Esophagus muscularis mucosa (tissue), 4 donors: ENCODE results near the gene SPG11. TPM values are rescaled to one million over a fixed set of nuclear protein-coding genes. Genes with fewer than 3 reads are reported as not detected.
"Not testable (repeated sequence)": the region's sequence is repeated elsewhere in the genome, so short reads cannot be mapped to it uniquely, and the experiment has no call there.

Source experiments
- DNase-seq: peaks from one replicate; pipeline ENCODE4 v3.0.0-alpha.2; 2017; ENCODE audit errors: extremely low spot score
- H3K27ac ChIP-seq, 4 donors: fragments of 200-600 bp; sonication (generic); replicated peaks in 1 of 4; 1 replicate in 3 of 4; 2 replicates in 1 of 4; pipeline ENCODE4 v1.5.1; 2016 to 2019; ENCODE audit warnings: mild to moderate bottlenecking in 1 of 4
- H3K27me3 ChIP-seq, 4 donors: fragments of 200-600 bp; sonication (generic); one replicate each; pipeline versions ENCODE4 v1.5.1 to v1.6.0; 2016 to 2019
- H3K36me3 ChIP-seq, 4 donors: fragments of 200-600 bp; sonication (generic); one replicate each; pipeline ENCODE4 v1.5.1; 2016 to 2019
- H3K4me1 ChIP-seq, 4 donors: fragments of 200-600 bp; sonication (generic); one replicate each; pipeline ENCODE4 v1.5.1; 2016 to 2019
- H3K4me3 ChIP-seq, 4 donors: fragments of 200-600 bp; sonication (generic); 1 replicate in 2 of 4; 2 replicates in 2 of 4; pipeline ENCODE4 v1.5.1; 2016 to 2019; ENCODE audit warnings: mild to moderate bottlenecking in 4 of 4, moderate library complexity in 1 of 4
- H3K9me3 ChIP-seq, 4 donors: fragments of 200-600 bp; sonication (generic); 1 replicate in 3 of 4; 2 replicates in 1 of 4; pipeline ENCODE4 v1.5.1; 2016 to 2019
- EP300 ChIP-seq: sonication (generic); formaldehyde crosslinking; IDR thresholded peaks from one replicate; pipeline ENCODE4 v1.6.1; 2017; ENCODE audit warnings: antibody characterized with exemption
- POLR2A ChIP-seq: fragments of 450-650 bp; IDR thresholded peaks from one replicate; pipeline ENCODE4 v1.6.1; 2017; ENCODE audit warnings: antibody characterized with exemption, moderate library complexity, mild to moderate bottlenecking, low read depth
- POLR2AphosphoS5 ChIP-seq, 2 donors: sonication (generic); formaldehyde crosslinking; IDR thresholded peaks; one replicate each; pipeline ENCODE4 v1.6.1; 2017; ENCODE audit warnings: antibody characterized with exemption in 2 of 2
- WGBS: methylation state at CpG from one replicate; pipeline ENCODE4 v1.1.5; 2018; 5-methylcytosine and 5-hydroxymethylcytosine counted together
- intact Hi-C: fragments of 100-400 bp; cut with DNase I; formaldehyde crosslinking; loops from one replicate; pipeline ENCODE4 v1.15.1; 2023
- total RNA-seq, 4 donors: library from RNA; depleted of rRNA; stranded (reverse); fragments of >200 nt; gene quantifications; one replicate each; pipeline versions ENCODE4 v1.1.0 to v1.2.1, GENCODE V29; 2016
- TF ChIP-seq, protein P1 (sequence below), 3 experiments: fragments of 200-600 bp in 2 of 3; fragments of 450-650 bp in 1 of 3; sonication (generic) in 2 of 3; IDR thresholded peaks; one replicate each; pipeline ENCODE4 v1.5.1; 2017 to 2019; ENCODE audit warnings: antibody characterized with exemption in 3 of 3, mild to moderate bottlenecking in 2 of 3, moderate library complexity in 1 of 3

The SPG11 gene
- total RNA-seq, 4 donors from 2014 or later = 40.4 to 80.6 (median 55.2) TPM

- Histone ChIP-seq H3K4me3 (no peak overlapping the region), H3K36me3 (no peaks in the 10 kb centered on the region), H3K9me3 (peaks cover 0 to 3% (median under 1%) of the 10 kb centered on the region in 4 donors), H3K4me1 (no peaks in the 10 kb centered on the region), H3K27ac (no peak overlapping the region), H3K27me3 (no peaks in the 10 kb centered on the region)
- DNase-seq = no peak
- intact Hi-C loops = no loop called here
- 86% methylated on average over 4 of the region's 4 CpGs for WGBS
- TF ChIP-seq POLR2AphosphoS5 (IDR thresholded peaks at IDR 0.05) = no peak
- no peak for TF ChIP-seq POLR2A
- TF ChIP-seq EP300 = no peak
- TF ChIP-seq, protein P1, sequence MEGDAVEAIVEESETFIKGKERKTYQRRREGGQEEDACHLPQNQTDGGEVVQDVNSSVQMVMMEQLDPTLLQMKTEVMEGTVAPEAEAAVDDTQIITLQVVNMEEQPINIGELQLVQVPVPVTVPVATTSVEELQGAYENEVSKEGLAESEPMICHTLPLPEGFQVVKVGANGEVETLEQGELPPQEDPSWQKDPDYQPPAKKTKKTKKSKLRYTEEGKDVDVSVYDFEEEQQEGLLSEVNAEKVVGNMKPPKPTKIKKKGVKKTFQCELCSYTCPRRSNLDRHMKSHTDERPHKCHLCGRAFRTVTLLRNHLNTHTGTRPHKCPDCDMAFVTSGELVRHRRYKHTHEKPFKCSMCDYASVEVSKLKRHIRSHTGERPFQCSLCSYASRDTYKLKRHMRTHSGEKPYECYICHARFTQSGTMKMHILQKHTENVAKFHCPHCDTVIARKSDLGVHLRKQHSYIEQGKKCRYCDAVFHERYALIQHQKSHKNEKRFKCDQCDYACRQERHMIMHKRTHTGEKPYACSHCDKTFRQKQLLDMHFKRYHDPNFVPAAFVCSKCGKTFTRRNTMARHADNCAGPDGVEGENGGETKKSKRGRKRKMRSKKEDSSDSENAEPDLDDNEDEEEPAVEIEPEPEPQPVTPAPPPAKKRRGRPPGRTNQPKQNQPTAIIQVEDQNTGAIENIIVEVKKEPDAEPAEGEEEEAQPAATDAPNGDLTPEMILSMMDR (IDR thresholded peaks at IDR 0.05) = no peak
Observed at GRCh38 chr15:44694416-44694815, 31.0 kb upstream of the SPG11 start.

GRCh38 chr15:44692659-44693058, 29.2 kb upstream of the SPG11 start:
- DNase-seq = no peak
- H3K27ac ChIP-seq = no peak overlapping the region
- no peaks in the 10 kb centered on the region for H3K4me1 ChIP-seq
- H3K27me3 ChIP-seq = no peaks in the 10 kb centered on the region
- H3K9me3 ChIP-seq = no peaks in the 10 kb centered on the region
- no peaks in the 10 kb centered on the region for H3K36me3 ChIP-seq
- TF ChIP-seq EP300 = no peak
- TF ChIP-seq, protein P1 (IDR thresholded peaks at IDR 0.05) = no peak
- no peak for TF ChIP-seq POLR2A
- no peak for TF ChIP-seq POLR2AphosphoS5 (IDR thresholded peaks at IDR 0.05)
- intact Hi-C loops = no loop called here
- H3K4me3 ChIP-seq = no peak overlapping the region
- 80% methylated on average over 1 of the region's 1 CpG for WGBS

DNA sequence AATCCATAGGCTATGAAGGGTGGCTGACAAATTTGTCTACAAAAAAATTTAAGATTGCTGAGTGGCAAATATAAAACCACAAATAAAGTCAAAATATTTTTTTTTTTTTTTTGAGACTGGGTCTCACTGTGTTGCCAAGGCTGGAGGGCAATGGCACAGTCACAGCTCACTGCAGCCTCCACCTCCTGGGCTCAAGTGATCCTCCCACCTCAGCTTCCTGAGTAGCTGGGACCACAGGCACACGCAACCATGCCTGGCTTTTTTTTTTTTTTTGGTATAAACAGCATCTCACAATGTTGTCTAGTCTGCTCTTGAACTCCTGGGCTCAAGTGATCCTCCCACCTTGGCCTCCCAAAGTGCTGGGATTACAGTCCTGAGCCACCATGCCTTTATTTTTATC, 26.8 kb upstream of the SPG11 start:
- H3K27ac ChIP-seq, H3K36me3 ChIP-seq, DNase-seq, intact Hi-C loops, H3K27me3 ChIP-seq, H3K9me3 ChIP-seq, H3K4me3 ChIP-seq, H3K4me1 ChIP-seq: not testable (repeated sequence)
- 54% methylated on average over 1 of the region's 1 CpG for WGBS

DNA sequence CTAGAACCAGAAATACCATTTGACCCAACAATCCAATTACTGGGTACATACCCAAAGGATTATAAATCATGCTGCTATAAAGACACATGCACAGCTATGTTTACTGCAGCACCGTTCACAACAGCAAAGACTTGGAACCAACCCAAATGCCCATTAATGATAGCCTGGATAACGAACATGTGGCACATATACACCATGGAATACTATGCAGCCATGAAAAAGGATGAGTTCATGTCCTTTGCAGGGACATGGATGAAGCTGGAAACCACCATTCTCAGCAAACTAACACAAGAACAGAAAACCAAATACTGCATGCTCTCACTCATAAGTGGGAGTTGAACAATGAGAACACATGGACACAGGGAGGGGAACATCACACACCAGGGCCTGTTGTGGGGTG, 25.9 kb upstream of the SPG11 start:
- H3K4me3 ChIP-seq, DNase-seq, H3K27ac ChIP-seq, intact Hi-C loops, H3K9me3 ChIP-seq, H3K4me1 ChIP-seq, H3K27me3 ChIP-seq, H3K36me3 ChIP-seq: not testable (repeated sequence)
- 84% methylated on average over 2 of the region's 2 CpGs for WGBS

GRCh38 chr15:44682809-44683682, 19.6 kb upstream of the SPG11 start:
- not testable (repeated sequence) for DNase-seq

GRCh38 chr15:44682211-44682610, 18.7 kb upstream of the SPG11 start:
- DNase-seq = no peak
- intact Hi-C loops = no loop called here
- Histone ChIP-seq H3K4me1 (peaks cover 8 to 12% (median 11%) of the 10 kb centered on the region in 4 donors), H3K4me3 (no peak overlapping the region), H3K9me3 (no peaks in the 10 kb centered on the region), H3K36me3 (no peaks in the 10 kb centered on the region), H3K27me3 (peaks cover 0 to 17% (median 0%) of the 10 kb centered on the region in 4 donors), H3K27ac (no peak overlapping the region)
- no peak for TF ChIP-seq POLR2A
- no peak for TF ChIP-seq EP300
- TF ChIP-seq POLR2AphosphoS5 (IDR thresholded peaks at IDR 0.05) = no peak
- TF ChIP-seq, protein P1 (IDR thresholded peaks at IDR 0.05) = no peak
- WGBS = 70% methylated on average over 2 of the region's 2 CpGs

More at GRCh38 chr15:44682809-44683682, 19.6 kb upstream of the SPG11 start:
- H3K4me3 ChIP-seq, intact Hi-C loops, H3K27ac ChIP-seq, H3K36me3 ChIP-seq, H3K9me3 ChIP-seq: not testable (repeated sequence)
- WGBS = 29% methylated on average over 8 of the region's 8 CpGs
- peaks cover 0 to 17% (median 0%) of the 10 kb centered on the region in 4 donors for H3K27me3 ChIP-seq
- peaks cover 8 to 12% (median 11%) of the 10 kb centered on the region in 4 donors for H3K4me1 ChIP-seq
